K562 (cell line): ENCODE measurements around the gene FCGBP.

Experiments used
- ELF2 ChIP-seq: fragments of 250-450 bp; sonication (Bioruptor Pico); IDR thresholded peaks from 2 replicates; pipeline ENCODE4 v1.5.0; 2021; ENCODE audit warnings: mild to moderate bottlenecking
- FOXA1 ChIP-seq: fragments of 450-650 bp; IDR thresholded peaks from 2 replicates; pipeline ENCODE4 v1.6.1; 2016; ENCODE audit warnings: mild to moderate bottlenecking, borderline replicate concordance
- FOXA3 ChIP-seq, 2 experiments: fragments of 450-650 bp in 1 of 2; sonication (generic) in 1 of 2; formaldehyde crosslinking; IDR thresholded peaks in 1 of 2; conservative IDR thresholded peaks in 1 of 2; 2 replicates each; pipeline versions ENCODE4 v1.4.0 to v1.8.0; 2020 to 2022; ENCODE audit warnings: mild to moderate bottlenecking in 2 of 2, missing genetic modification reagents in 1 of 2
- HNRNPLL ChIP-seq: fragments of 200-400 bp; formaldehyde crosslinking; IDR thresholded peaks from 2 replicates; pipeline ENCODE4 v1.6.1; 2017; ENCODE audit warnings: low read length, low read depth, mild to moderate bottlenecking; ENCODE audit not compliant: poor library complexity, severe bottlenecking
- JUNB ChIP-seq: fragments of 450-650 bp; formaldehyde crosslinking; conservative IDR thresholded peaks from 2 replicates; pipeline ENCODE4 v1.4.0; 2020; ENCODE audit warnings: mild to moderate bottlenecking
- MTA1 ChIP-seq: fragments of 450-650 bp; IDR thresholded peaks from 2 replicates; pipeline ENCODE4 v1.6.1; 2017; ENCODE audit warnings: borderline replicate concordance
- YY1 ChIP-seq, 3 experiments: IDR thresholded peaks; 2 replicates each; pipeline ENCODE4 v1.6.1; 2011; ENCODE audit warnings: low read length in 2 of 3, mild to moderate bottlenecking in 2 of 3, moderate library complexity in 2 of 3, borderline replicate concordance in 1 of 3, control low read depth in 1 of 3, low read depth in 1 of 3; ENCODE audit not compliant: insufficient read depth in 3 of 3, insufficient replicate concordance in 2 of 3, control insufficient read depth in 1 of 3, insufficient read length in 1 of 3; ENCODE audit errors: extremely low read depth in 1 of 3
- ZNF124 ChIP-seq: sonication (generic); formaldehyde crosslinking; IDR thresholded peaks from 2 replicates; pipeline ENCODE4 v1.8.1; 2022; ENCODE audit warnings: missing genetic modification reagents
- ZNF274 ChIP-seq: IDR thresholded peaks from 2 replicates; pipeline ENCODE4 v1.6.1; 2011; ENCODE audit warnings: low read depth, mild to moderate bottlenecking, low read length, moderate library complexity, borderline replicate concordance
- TF ChIP-seq, protein P1 (sequence below): fragments of 450-650 bp; IDR thresholded peaks from 2 replicates; pipeline ENCODE4 v1.6.1; 2016
- TF ChIP-seq, protein P2 (sequence below), 3 experiments: IDR thresholded peaks in 2 of 3; conservative IDR thresholded peaks in 1 of 3; 2 replicates each; pipeline ENCODE4 v1.5.1; 2011 to 2012; ENCODE audit warnings: low read length in 3 of 3, mild to moderate bottlenecking in 3 of 3, control low read depth in 2 of 3, improper control_type of control experiment in 1 of 3, inconsistent platforms in 1 of 3, low read depth in 1 of 3, mixed read lengths in 1 of 3, moderate library complexity in 1 of 3; ENCODE audit not compliant: insufficient read depth in 2 of 3

DNA sequence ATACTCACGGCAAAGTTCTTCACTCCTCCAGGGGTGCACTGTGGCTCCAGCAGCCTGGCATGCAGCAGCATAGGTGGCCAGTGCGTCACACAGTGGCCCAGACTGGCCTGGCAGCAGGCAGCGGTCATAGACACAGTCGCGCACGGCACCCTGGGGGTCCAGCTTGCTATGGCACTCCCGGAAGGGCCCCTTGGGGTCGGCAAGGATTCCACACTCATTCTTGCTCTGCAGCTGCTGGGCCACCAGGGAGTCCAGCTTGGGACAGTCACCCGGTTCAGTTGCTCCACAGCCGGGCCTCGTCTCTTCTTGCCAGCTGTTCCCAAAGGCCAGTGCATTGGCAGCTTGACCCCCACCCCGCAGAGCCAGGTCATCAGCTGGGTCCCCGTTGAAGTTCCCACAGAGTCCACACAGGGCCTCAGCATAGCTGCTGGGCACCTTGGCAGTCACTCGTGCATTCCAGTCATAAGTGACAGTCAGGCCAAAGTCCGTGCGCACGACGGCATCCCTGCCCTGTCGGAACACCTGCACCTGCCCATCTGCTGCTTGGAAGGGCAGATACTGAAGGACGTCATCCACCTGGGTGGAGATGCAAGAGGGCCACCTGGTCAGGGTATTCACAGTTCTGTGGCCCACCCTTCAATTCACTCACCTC, 20.6 kb downstream of the FCGBP start:
- TF ChIP-seq, protein P1, sequence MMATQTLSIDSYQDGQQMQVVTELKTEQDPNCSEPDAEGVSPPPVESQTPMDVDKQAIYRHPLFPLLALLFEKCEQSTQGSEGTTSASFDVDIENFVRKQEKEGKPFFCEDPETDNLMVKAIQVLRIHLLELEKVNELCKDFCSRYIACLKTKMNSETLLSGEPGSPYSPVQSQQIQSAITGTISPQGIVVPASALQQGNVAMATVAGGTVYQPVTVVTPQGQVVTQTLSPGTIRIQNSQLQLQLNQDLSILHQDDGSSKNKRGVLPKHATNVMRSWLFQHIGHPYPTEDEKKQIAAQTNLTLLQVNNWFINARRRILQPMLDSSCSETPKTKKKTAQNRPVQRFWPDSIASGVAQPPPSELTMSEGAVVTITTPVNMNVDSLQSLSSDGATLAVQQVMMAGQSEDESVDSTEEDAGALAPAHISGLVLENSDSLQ: no peak
- no peak for TF ChIP-seq YY1 (IDR thresholded peaks at IDR 0.05; ENCODE audit: borderline replicate concordance in 1 of 3, control insufficient read depth in 1 of 3, extremely low read depth in 1 of 3, insufficient read depth in 3 of 3, insufficient read length in 1 of 3, insufficient replicate concordance in 2 of 3, low read depth in 1 of 3, low read length in 2 of 3)
- TF ChIP-seq FOXA1: no peak
- TF ChIP-seq ZNF274: no peak
- TF ChIP-seq JUNB (CRISPR knock-in tag): no peak
- TF ChIP-seq, protein P2, sequence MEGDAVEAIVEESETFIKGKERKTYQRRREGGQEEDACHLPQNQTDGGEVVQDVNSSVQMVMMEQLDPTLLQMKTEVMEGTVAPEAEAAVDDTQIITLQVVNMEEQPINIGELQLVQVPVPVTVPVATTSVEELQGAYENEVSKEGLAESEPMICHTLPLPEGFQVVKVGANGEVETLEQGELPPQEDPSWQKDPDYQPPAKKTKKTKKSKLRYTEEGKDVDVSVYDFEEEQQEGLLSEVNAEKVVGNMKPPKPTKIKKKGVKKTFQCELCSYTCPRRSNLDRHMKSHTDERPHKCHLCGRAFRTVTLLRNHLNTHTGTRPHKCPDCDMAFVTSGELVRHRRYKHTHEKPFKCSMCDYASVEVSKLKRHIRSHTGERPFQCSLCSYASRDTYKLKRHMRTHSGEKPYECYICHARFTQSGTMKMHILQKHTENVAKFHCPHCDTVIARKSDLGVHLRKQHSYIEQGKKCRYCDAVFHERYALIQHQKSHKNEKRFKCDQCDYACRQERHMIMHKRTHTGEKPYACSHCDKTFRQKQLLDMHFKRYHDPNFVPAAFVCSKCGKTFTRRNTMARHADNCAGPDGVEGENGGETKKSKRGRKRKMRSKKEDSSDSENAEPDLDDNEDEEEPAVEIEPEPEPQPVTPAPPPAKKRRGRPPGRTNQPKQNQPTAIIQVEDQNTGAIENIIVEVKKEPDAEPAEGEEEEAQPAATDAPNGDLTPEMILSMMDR (IDR thresholded peaks at IDR 0.05 in 2 of 3, conservative IDR thresholded peaks at IDR 0.05 in 1 of 3; ENCODE audit: insufficient read depth in 2 of 3, low read depth in 1 of 3, low read length in 3 of 3): no peak
- TF ChIP-seq HNRNPLL: no peak
- no peak for TF ChIP-seq FOXA3 (CRISPR knock-in tag; conservative IDR thresholded peaks at IDR 0.05 in 1 of 2, IDR thresholded peaks at IDR 0.05 in 1 of 2)
- no peak for TF ChIP-seq ZNF124 (CRISPR knock-in tag)
- TF ChIP-seq ELF2 (CRISPR knock-in tag): no peak
- TF ChIP-seq MTA1: no peak
